Measurements from ENCODE around the gene IMPDH2.

GRCh38 chr3:49057268-49057667 is 28.1 kb upstream of the IMPDH2 start:
- TF ChIP-seq NFXL1 (IDR thresholded peaks at IDR 0.05; ENCODE audit: borderline replicate concordance) (no peak), ZBTB33 (IDR thresholded peaks at IDR 0.05) (no peak), EZH2 (IDR thresholded peaks at IDR 0.05; ENCODE audit: borderline replicate concordance, control insufficient read depth, low read depth, low read length) (no peak), EED (IDR thresholded peaks at IDR 0.05; ENCODE audit: low read depth) (no peak), CUX1 (IDR thresholded peaks at IDR 0.05; ENCODE audit: insufficient replicate concordance, low read depth, low read length) (no peak)

Data from GM12878 (cell line).